PC-3 (cell line): ENCODE results near the gene COQ10A. TPM values are rescaled to one million over a fixed set of nuclear protein-coding genes. Genes with fewer than 3 reads are reported as not detected.

Source experiments
- ATAC-seq: fragments of 200-7000 bp; cut with Tn5 transposase; 2 replicates; pipeline ENCODE4 v1.9.1; 2020; ENCODE audit warnings: mild to moderate bottlenecking, moderate library complexity
- BruUV-seq: library from RNA; stranded (reverse); fragments of 400-500 nt; replicated peaks from 2 replicates; lab custom pipeline; 2021; lab: Mats Ljungman, UMichigan
- CTCF ChIA-PET: fragments of 300-600 bp; sonication (Branson Sonifier 250); formaldehyde crosslinking; loops from one replicate; lab custom pipeline; 2022; ENCODE audit warnings: antibody characterized with exemption; lab: Charles Lee
- POLR2A ChIA-PET: fragments of 300-600 bp; sonication (Branson Sonifier 250); formaldehyde crosslinking; loops from one replicate; lab custom pipeline; 2022; ENCODE audit warnings: antibody characterized with exemption; ENCODE audit not compliant: unreplicated experiment; lab: Charles Lee
- DNase-seq: peaks from one replicate; pipeline ENCODE4 v3.0.0-alpha.2; 2015
- H2AFZ ChIP-seq: fragments of 300-600 bp; sonication (generic); 2 replicates; pipeline ENCODE4 v1.6.0; 2016; ENCODE audit warnings: antibody characterized with exemption, low read length
- H3F3A ChIP-seq: fragments of 300-600 bp; sonication (generic); one replicate; pipeline ENCODE4 v1.6.0; 2017; ENCODE audit warnings: antibody characterized with exemption, low read length, control low read depth, mild to moderate bottlenecking; ENCODE audit not compliant: unreplicated experiment
- H3K27ac ChIP-seq: fragments of 300-600 bp; sonication (generic); 2 replicates; pipeline ENCODE4 v1.5.1; 2016; ENCODE audit warnings: mild to moderate bottlenecking, low read length
- H3K27me3 ChIP-seq: fragments of 300-600 bp; sonication (generic); 2 replicates; pipeline ENCODE4 v1.6.1; 2016; ENCODE audit warnings: low read length, mixed read lengths
- H3K36me3 ChIP-seq: fragments of 300-600 bp; sonication (generic); 2 replicates; pipeline ENCODE4 v1.6.1; 2016; ENCODE audit warnings: low read depth, mixed run types, low read length, mixed read lengths
- H3K4me1 ChIP-seq: fragments of 300-600 bp; sonication (generic); 2 replicates; pipeline ENCODE4 v1.5.1; 2016; ENCODE audit warnings: low read length; ENCODE audit not compliant: insufficient read depth
- H3K4me2 ChIP-seq: fragments of 300-600 bp; sonication (generic); 2 replicates; pipeline ENCODE4 v1.6.0; 2016; ENCODE audit warnings: low read length
- H3K4me3 ChIP-seq: fragments of 300-600 bp; sonication (generic); 2 replicates; pipeline ENCODE4 v1.5.1; 2016; ENCODE audit warnings: mild to moderate bottlenecking, low read length, mixed read lengths
- H3K79me2 ChIP-seq: fragments of 300-600 bp; sonication (generic); 2 replicates; pipeline ENCODE4 v1.6.1; 2017; ENCODE audit warnings: low read length, mixed read lengths
- H3K9ac ChIP-seq: fragments of 300-600 bp; sonication (generic); 2 replicates; pipeline ENCODE4 v1.6.0; 2016; ENCODE audit warnings: mild to moderate bottlenecking, low read length
- H3K9me2 ChIP-seq: fragments of 300-600 bp; sonication (generic); replicated peaks from 2 replicates; pipeline ENCODE4 v1.6.1; 2016; ENCODE audit warnings: mixed run types, low read length, mixed read lengths
- H3K9me3 ChIP-seq: fragments of 300-600 bp; sonication (generic); 2 replicates; pipeline ENCODE4 v1.6.1; 2016; ENCODE audit warnings: low read length, mixed read lengths
- H4K20me1 ChIP-seq: fragments of 300-600 bp; sonication (generic); 2 replicates; pipeline ENCODE4 v1.6.1; 2016; ENCODE audit warnings: low read length, mixed read lengths
- EZH2 ChIP-seq: fragments of 300-600 bp; sonication (generic); IDR thresholded peaks from one replicate; pipeline ENCODE4 v1.6.1; 2017; ENCODE audit warnings: antibody characterized with exemption, mild to moderate bottlenecking, low read length; ENCODE audit not compliant: unreplicated experiment
- EZH2phosphoT487 ChIP-seq: fragments of 300-600 bp; sonication (generic); IDR thresholded peaks from 2 replicates; pipeline ENCODE4 v1.6.1; 2018; ENCODE audit warnings: mild to moderate bottlenecking, antibody characterized with exemption, low read length, borderline replicate concordance
- intact Hi-C: fragments of 100-400 bp; cut with micrococcal nuclease; formaldehyde crosslinking; loops from 2 replicates; pipeline ENCODE4 v1.9.0; 2023
- total RNA-seq: library from RNA; depleted of rRNA; stranded (reverse); fragments of >200 nt; gene quantifications from 2 replicates; pipeline ENCODE4 v1.2.3, GENCODE V29; 2014
- TF ChIP-seq, protein P1 (sequence below): fragments of 300-600 bp; sonication (generic); conservative IDR thresholded peaks from 2 replicates; pipeline ENCODE4 v1.5.1; 2017; ENCODE audit warnings: antibody characterized with exemption, low read depth, mild to moderate bottlenecking, low read length

COQ10A gene
- total RNA-seq, 1 experiment from 2014 or later, result 9.8 TPM

DNA sequence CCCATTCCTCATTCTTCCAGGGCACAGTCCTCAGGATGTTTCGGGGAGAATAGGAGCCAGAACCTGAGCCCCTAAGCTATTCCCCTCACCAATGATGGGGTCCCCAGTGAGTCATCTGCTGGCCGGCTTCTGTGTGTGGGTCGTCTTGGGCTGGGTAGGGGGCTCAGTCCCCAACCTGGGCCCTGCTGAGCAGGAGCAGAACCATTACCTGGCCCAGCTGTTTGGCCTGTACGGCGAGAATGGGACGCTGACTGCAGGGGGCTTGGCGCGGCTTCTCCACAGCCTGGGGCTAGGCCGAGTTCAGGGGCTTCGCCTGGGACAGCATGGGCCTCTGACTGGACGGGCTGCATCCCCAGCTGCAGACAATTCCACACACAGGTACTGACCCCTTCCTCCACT is 35.6 kb upstream of the COQ10A start:
- DNase-seq (no peak), ATAC-seq (no peak)
- no peaks in the 10 kb centered on the region for H3K4me1 ChIP-seq
- intact Hi-C loops, result no loop called here
- CTCF ChIA-PET, result no interaction called here
- no peaks in the 10 kb centered on the region for H3F3A ChIP-seq
- no TSS peak for BruUV-seq
- H3K27ac ChIP-seq, result no peak overlapping the region
- H3K79me2 ChIP-seq, result no peaks in the 10 kb centered on the region
- no peaks in the 10 kb centered on the region for H3K27me3 ChIP-seq
- no peaks in the 10 kb centered on the region for H3K9me3 ChIP-seq
- POLR2A ChIA-PET, result no interaction called here
- H3K9me2 ChIP-seq, result no peaks in the 10 kb centered on the region
- H3K9ac ChIP-seq, result no peak overlapping the region
- H4K20me1 ChIP-seq, result no peaks in the 10 kb centered on the region
- no peak overlapping the region for H3K4me3 ChIP-seq
- TF ChIP-seq, protein P1, sequence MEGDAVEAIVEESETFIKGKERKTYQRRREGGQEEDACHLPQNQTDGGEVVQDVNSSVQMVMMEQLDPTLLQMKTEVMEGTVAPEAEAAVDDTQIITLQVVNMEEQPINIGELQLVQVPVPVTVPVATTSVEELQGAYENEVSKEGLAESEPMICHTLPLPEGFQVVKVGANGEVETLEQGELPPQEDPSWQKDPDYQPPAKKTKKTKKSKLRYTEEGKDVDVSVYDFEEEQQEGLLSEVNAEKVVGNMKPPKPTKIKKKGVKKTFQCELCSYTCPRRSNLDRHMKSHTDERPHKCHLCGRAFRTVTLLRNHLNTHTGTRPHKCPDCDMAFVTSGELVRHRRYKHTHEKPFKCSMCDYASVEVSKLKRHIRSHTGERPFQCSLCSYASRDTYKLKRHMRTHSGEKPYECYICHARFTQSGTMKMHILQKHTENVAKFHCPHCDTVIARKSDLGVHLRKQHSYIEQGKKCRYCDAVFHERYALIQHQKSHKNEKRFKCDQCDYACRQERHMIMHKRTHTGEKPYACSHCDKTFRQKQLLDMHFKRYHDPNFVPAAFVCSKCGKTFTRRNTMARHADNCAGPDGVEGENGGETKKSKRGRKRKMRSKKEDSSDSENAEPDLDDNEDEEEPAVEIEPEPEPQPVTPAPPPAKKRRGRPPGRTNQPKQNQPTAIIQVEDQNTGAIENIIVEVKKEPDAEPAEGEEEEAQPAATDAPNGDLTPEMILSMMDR, result no peak
- TF ChIP-seq EZH2phosphoT487 (no peak), EZH2 (no peak)
- no peak overlapping the region for H2AFZ ChIP-seq
- no peaks in the 10 kb centered on the region for H3K36me3 ChIP-seq
- no peak overlapping the region for H3K4me2 ChIP-seq

DNA sequence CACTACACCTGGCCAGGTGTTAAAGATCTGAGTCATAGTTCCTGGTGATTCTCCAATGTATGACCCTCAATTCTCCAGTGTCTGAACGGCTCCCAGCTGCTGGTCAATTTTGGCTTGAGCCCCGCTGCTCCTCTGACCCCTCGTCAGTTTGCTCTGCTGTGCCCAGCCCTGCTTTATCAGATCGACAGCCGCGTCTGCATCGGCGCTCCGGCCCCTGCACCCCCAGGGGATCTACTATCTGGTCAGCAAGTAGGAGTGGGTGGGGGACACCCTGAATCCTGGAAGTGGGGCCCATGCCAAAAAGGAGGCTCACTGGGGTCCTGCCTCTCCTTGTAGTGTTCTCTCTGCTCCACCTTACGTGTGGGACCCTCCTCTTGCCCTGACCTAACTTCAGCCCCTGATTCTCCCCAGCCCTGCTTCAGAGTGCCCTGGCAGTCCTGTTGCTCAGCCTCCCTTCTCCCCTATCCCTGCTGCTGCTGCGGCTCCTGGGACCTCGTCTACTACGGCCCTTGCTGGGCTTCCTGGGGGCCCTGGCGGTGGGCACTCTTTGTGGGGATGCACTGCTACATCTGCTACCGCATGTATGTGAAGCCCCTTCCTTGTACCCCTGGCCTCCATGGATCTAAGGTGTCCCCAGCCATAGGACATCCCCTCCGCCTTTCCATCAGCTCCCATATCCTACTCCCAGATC is 31.9 kb upstream of the COQ10A start:
- no peak overlapping the region for H3K4me3 ChIP-seq
- no peaks in the 10 kb centered on the region for H3K4me1 ChIP-seq
- no peak overlapping the region for H3K27ac ChIP-seq
- ChIA-PET CTCF (no interaction called here), POLR2A (no interaction called here)
- no peaks in the 10 kb centered on the region for H3K36me3 ChIP-seq
- ATAC-seq, result no peak
- intact Hi-C loops, result no loop called here
- no peaks in the 10 kb centered on the region for H3K79me2 ChIP-seq
- H3K9me3 ChIP-seq, result no peaks in the 10 kb centered on the region
- DNase-seq, result no peak
- H2AFZ ChIP-seq, result no peak overlapping the region
- no peaks in the 10 kb centered on the region for H4K20me1 ChIP-seq
- no peak overlapping the region for H3K4me2 ChIP-seq
- no peak overlapping the region for H3K9ac ChIP-seq
- no peaks in the 10 kb centered on the region for H3F3A ChIP-seq
- BruUV-seq, result no TSS peak
- H3K27me3 ChIP-seq, result no peaks in the 10 kb centered on the region
- TF ChIP-seq EZH2phosphoT487, result no peak
- no peaks in the 10 kb centered on the region for H3K9me2 ChIP-seq

DNA sequence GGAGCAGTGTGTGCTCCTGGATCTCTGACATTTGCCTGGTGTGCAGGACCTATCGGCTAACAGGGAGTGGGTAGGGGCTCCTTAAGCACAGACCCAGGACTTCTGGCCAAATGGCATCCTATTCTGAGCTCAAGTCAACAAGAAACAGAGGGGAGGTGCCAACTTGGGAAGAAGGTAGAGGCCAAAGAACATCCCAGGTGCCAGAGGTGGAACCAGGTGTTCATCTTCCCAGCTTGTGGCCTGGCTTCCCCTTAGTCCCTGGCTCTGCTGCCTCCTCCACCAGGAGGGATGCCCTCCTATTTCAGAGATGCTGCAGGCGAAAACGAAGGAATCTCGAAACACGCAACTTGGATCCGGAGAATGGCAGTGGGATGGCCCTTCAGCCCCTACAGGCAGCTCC is 30.7 kb upstream of the COQ10A start:
- intact Hi-C loops, result no loop called here
- DNase-seq, result no peak
- no peak overlapping the region for H3K9ac ChIP-seq
- H3K4me1 ChIP-seq, result no peaks in the 10 kb centered on the region
- H3K36me3 ChIP-seq, result no peaks in the 10 kb centered on the region
- H3K9me3 ChIP-seq, result no peaks in the 10 kb centered on the region
- H2AFZ ChIP-seq, result no peak overlapping the region
- H3K9me2 ChIP-seq, result no peaks in the 10 kb centered on the region
- H3K27me3 ChIP-seq, result no peaks in the 10 kb centered on the region
- H3K79me2 ChIP-seq, result no peaks in the 10 kb centered on the region
- H3K4me3 ChIP-seq, result no peak overlapping the region
- CTCF ChIA-PET, result no interaction called here
- no peaks in the 10 kb centered on the region for H3F3A ChIP-seq
- no peak for TF ChIP-seq EZH2
- TF ChIP-seq, protein P1, result no peak
- no peak for TF ChIP-seq EZH2phosphoT487
- POLR2A ChIA-PET, result interaction anchor here (0.6 kb wide), 1 partner anchor 80 kb away, joined by 3 read pairs; the partner anchor contains the start of gene CNPY2
- H3K27ac ChIP-seq, result no peak overlapping the region
- BruUV-seq, result no TSS peak
- H3K4me2 ChIP-seq, result no peak overlapping the region
- no peaks in the 10 kb centered on the region for H4K20me1 ChIP-seq
- ATAC-seq, result no peak
